H9 (cell line): Measurements from ENCODE around the gene C1QTNF3. TPM values are rescaled to one million over a fixed set of nuclear protein-coding genes. Genes with fewer than 3 reads are reported as not detected.

Experiments
- DNase-seq: peaks from one replicate; pipeline ENCODE4 v3.0.0-alpha.2; 2017
- H2AFZ ChIP-seq: one replicate; pipeline ENCODE4 v1.6.1; 2013; ENCODE audit warnings: mild to moderate bottlenecking, low read length, control low read depth, moderate library complexity
- H2AK5ac ChIP-seq: 2 replicates; pipeline ENCODE4 v1.6.1; 2013; ENCODE audit warnings: low read length, control low read depth, mixed read lengths; ENCODE audit not compliant: insufficient read length
- H2BK120ac ChIP-seq: one replicate; pipeline ENCODE4 v1.6.1; 2013; ENCODE audit warnings: low read depth, mild to moderate bottlenecking, low read length, control low read depth, inconsistent platforms; ENCODE audit not compliant: poor library complexity, severe bottlenecking
- H2BK12ac ChIP-seq: 2 replicates; pipeline ENCODE4 v1.6.1; 2013; ENCODE audit warnings: low read length, control low read depth, mixed read lengths, low read depth; ENCODE audit not compliant: insufficient read length
- H2BK15ac ChIP-seq: 2 replicates; pipeline ENCODE4 v1.6.1; 2013; ENCODE audit warnings: low read depth, low read length, control low read depth
- H2BK20ac ChIP-seq: one replicate; pipeline ENCODE4 v1.6.1; 2013; ENCODE audit warnings: low read depth, mild to moderate bottlenecking, low read length, control low read depth, inconsistent platforms; ENCODE audit not compliant: poor library complexity, severe bottlenecking
- H2BK5ac ChIP-seq: 2 replicates; pipeline ENCODE4 v1.6.1; 2013; ENCODE audit warnings: low read length, control low read depth, mixed read lengths; ENCODE audit not compliant: insufficient read length
- H3K14ac ChIP-seq: 2 replicates; pipeline ENCODE4 v1.6.1; 2013; ENCODE audit warnings: low read length, control low read depth; ENCODE audit not compliant: insufficient read depth
- H3K18ac ChIP-seq: 2 replicates; pipeline ENCODE4 v1.6.1; 2013; ENCODE audit warnings: low read depth, mild to moderate bottlenecking, mixed read lengths, low read length, control low read depth; ENCODE audit not compliant: insufficient read length
- H3K23ac ChIP-seq: 2 replicates; pipeline ENCODE4 v1.6.1; 2013; ENCODE audit warnings: low read length, control low read depth, mixed read lengths, low read depth; ENCODE audit not compliant: insufficient read length
- H3K23me2 ChIP-seq: 2 replicates; pipeline ENCODE4 v1.6.1; 2013; ENCODE audit warnings: low read depth, mild to moderate bottlenecking, mixed read lengths, low read length, control low read depth; ENCODE audit not compliant: insufficient read length, poor library complexity, severe bottlenecking
- H3K27ac ChIP-seq: 2 replicates; pipeline ENCODE4 v1.5.1; 2013; ENCODE audit warnings: low read length, control low read depth, mixed read lengths, low read depth; ENCODE audit not compliant: insufficient read length
- H3K27me3 ChIP-seq: 2 replicates; pipeline ENCODE4 v1.6.1; 2013; ENCODE audit warnings: low read length, control low read depth, inconsistent platforms; ENCODE audit not compliant: insufficient read depth
- H3K4ac ChIP-seq: 2 replicates; pipeline ENCODE4 v1.6.1; 2013; ENCODE audit warnings: low read depth, mild to moderate bottlenecking, control low read depth, inconsistent platforms, low read length, moderate library complexity
- H3K4me1 ChIP-seq: 2 replicates; pipeline ENCODE4 v1.6.1; 2013; ENCODE audit warnings: low read length, control low read depth, inconsistent platforms; ENCODE audit not compliant: insufficient read depth
- H3K4me2 ChIP-seq: 2 replicates; pipeline ENCODE4 v1.6.1; 2013; ENCODE audit warnings: low read length, control low read depth, mixed read lengths; ENCODE audit not compliant: insufficient read length, insufficient read depth
- H3K56ac ChIP-seq: 2 replicates; pipeline ENCODE4 v1.6.1; 2013; ENCODE audit warnings: low read depth, mild to moderate bottlenecking, mixed read lengths, low read length, control low read depth; ENCODE audit not compliant: insufficient read length
- H3K79me1 ChIP-seq: 2 replicates; pipeline ENCODE4 v1.6.1; 2013; ENCODE audit warnings: low read depth, mild to moderate bottlenecking, moderate library complexity, low read length, control low read depth, inconsistent platforms; ENCODE audit not compliant: insufficient read depth, poor library complexity, severe bottlenecking
- H3K79me2 ChIP-seq: 2 replicates; pipeline ENCODE4 v1.6.1; 2013; ENCODE audit warnings: low read length, control low read depth, inconsistent platforms; ENCODE audit not compliant: insufficient read depth
- H3K9ac ChIP-seq: 2 replicates; pipeline ENCODE4 v1.6.1; 2013; ENCODE audit warnings: low read length, control low read depth, mixed read lengths; ENCODE audit not compliant: insufficient read length; ENCODE audit errors: extremely low read depth
- H3K9me3 ChIP-seq: one replicate; pipeline ENCODE4 v1.6.1; 2013; ENCODE audit warnings: low read depth, low read length, inconsistent platforms; ENCODE audit not compliant: control insufficient read depth
- H3T11ph ChIP-seq: one replicate; pipeline ENCODE4 v1.6.1; 2013; ENCODE audit warnings: mild to moderate bottlenecking, low read length, control low read depth, inconsistent platforms
- H4K20me1 ChIP-seq: one replicate; pipeline ENCODE4 v1.6.1; 2013; ENCODE audit not compliant: control insufficient read depth, insufficient read length, insufficient read depth
- H4K5ac ChIP-seq: 2 replicates; pipeline ENCODE4 v1.6.1; 2013; ENCODE audit warnings: low read depth, mild to moderate bottlenecking, mixed read lengths, low read length, control low read depth; ENCODE audit not compliant: insufficient read length
- H4K8ac ChIP-seq: replicated peaks from 2 replicates; pipeline ENCODE4 v1.6.1; 2013; ENCODE audit warnings: low read length, control low read depth, mixed read lengths, low read depth; ENCODE audit not compliant: insufficient read length
- H4K91ac ChIP-seq: 2 replicates; pipeline ENCODE4 v1.6.1; 2013; ENCODE audit warnings: low read depth, mild to moderate bottlenecking, moderate library complexity, mixed read lengths, low read length, control low read depth; ENCODE audit not compliant: insufficient read length
- H3K27ac Mint-ChIP-seq, 3 experiments: 2 replicates in 2 of 3; 3 replicates in 1 of 3; pipeline ENCODE4 v1.8.0; 2020 to 2021; ENCODE audit warnings: mixed read lengths in 3 of 3, mild to moderate bottlenecking in 1 of 3, moderate library complexity in 1 of 3
- H3K27me3 Mint-ChIP-seq: 2 replicates; pipeline ENCODE4 v1.8.0; 2021; ENCODE audit warnings: low read depth, mild to moderate bottlenecking, moderate library complexity, mixed read lengths
- H3K36me3 Mint-ChIP-seq, 3 experiments: 2 replicates in 2 of 3; 3 replicates in 1 of 3; pipeline ENCODE4 v1.8.0; 2020 to 2021; ENCODE audit warnings: low read depth in 3 of 3, mixed read lengths in 3 of 3; ENCODE audit not compliant: insufficient read depth in 1 of 3
- H3K4me1 Mint-ChIP-seq, 2 experiments: 2 replicates each; pipeline ENCODE4 v1.8.0; 2020; ENCODE audit warnings: mixed read lengths in 2 of 2
- H3K4me3 Mint-ChIP-seq, 2 experiments: 2 replicates in 1 of 2; 3 replicates in 1 of 2; pipeline ENCODE4 v1.8.0; 2020 to 2021; ENCODE audit warnings: mild to moderate bottlenecking in 2 of 2, mixed read lengths in 2 of 2, moderate library complexity in 1 of 2
- H3K9me3 Mint-ChIP-seq, 2 experiments: 2 replicates in 1 of 2; 3 replicates in 1 of 2; pipeline ENCODE4 v1.8.0; 2020; ENCODE audit warnings: mild to moderate bottlenecking in 2 of 2, mixed read lengths in 2 of 2, moderate library complexity in 1 of 2
- WGBS: extraction: QIAGEN DNeasy Blood & Tissue Kit; methylation state at CpG from one replicate; pipeline ENCODE4 v1.1.7; 2013; ENCODE audit warnings: missing lambda C conversion rate, low lambda C conversion rate, mixed read lengths; ENCODE audit not compliant: insufficient read length; ENCODE audit errors: extremely low coverage; 5-methylcytosine and 5-hydroxymethylcytosine counted together
- total RNA-seq: library from RNA; stranded (reverse); gene quantifications from 2 replicates; pipeline ENCODE4 v1.2.1, GENCODE V29; 2021
- TF ChIP-seq, protein P1 (sequence below): fragments of 200-600 bp; sonication (generic); conservative IDR thresholded peaks from 3 replicates; pipeline ENCODE4 v1.8.0; 2021; ENCODE audit warnings: antibody characterized with exemption, mild to moderate bottlenecking

The C1QTNF3 gene
- total RNA-seq, 1 experiment from 2014 or later = 1.1 TPM

GRCh38 chr5:34016750-34017149 is 26.3 kb downstream of the C1QTNF3 start:
- Histone ChIP-seq H3K27me3 (no peaks in the 10 kb centered on the region), H2BK20ac (no peak overlapping the region), H3K23ac (no peak overlapping the region), H3K56ac (no peak overlapping the region), H4K5ac (no peak overlapping the region), H2BK15ac (no peak overlapping the region), H3K27ac (no peak overlapping the region), H2AK5ac (no peak overlapping the region), H3K79me2 (no peaks in the 10 kb centered on the region), H2BK120ac (no peak overlapping the region), H3K79me1 (no peaks in the 10 kb centered on the region), H2BK12ac (no peak overlapping the region), H3K14ac (no peak overlapping the region), H3K23me2 (no peaks in the 10 kb centered on the region), H4K20me1 (no peaks in the 10 kb centered on the region), H3K9me3 (no peaks in the 10 kb centered on the region), H4K91ac (no peak overlapping the region), H3K4me1 (no peaks in the 10 kb centered on the region), H4K8ac (no peak overlapping the region), H3T11ph (no peak overlapping the region), H2AFZ (no peak overlapping the region), H3K18ac (no peak overlapping the region), H3K4me2 (no peak overlapping the region), H3K9ac (no peak overlapping the region), H3K4ac (no peak overlapping the region), H2BK5ac (no peak overlapping the region)
- WGBS = no CpG with 5 or more reads among the region's 2 CpGs
- DNase-seq = no peak
- Mint-ChIP-seq H3K36me3 (no peaks in the 10 kb centered on the region; a peak in 1 of 7 replicates), H3K27ac (no peak overlapping the region), H3K9me3 (no peaks in the 10 kb centered on the region), H3K27me3 (no peaks in the 10 kb centered on the region), H3K4me3 (no peak overlapping the region), H3K4me1 (peaks cover 5 to 13% of the 10 kb centered on the region in 2 experiments; a peak in 3 of 4 replicates)
- TF ChIP-seq, protein P1, sequence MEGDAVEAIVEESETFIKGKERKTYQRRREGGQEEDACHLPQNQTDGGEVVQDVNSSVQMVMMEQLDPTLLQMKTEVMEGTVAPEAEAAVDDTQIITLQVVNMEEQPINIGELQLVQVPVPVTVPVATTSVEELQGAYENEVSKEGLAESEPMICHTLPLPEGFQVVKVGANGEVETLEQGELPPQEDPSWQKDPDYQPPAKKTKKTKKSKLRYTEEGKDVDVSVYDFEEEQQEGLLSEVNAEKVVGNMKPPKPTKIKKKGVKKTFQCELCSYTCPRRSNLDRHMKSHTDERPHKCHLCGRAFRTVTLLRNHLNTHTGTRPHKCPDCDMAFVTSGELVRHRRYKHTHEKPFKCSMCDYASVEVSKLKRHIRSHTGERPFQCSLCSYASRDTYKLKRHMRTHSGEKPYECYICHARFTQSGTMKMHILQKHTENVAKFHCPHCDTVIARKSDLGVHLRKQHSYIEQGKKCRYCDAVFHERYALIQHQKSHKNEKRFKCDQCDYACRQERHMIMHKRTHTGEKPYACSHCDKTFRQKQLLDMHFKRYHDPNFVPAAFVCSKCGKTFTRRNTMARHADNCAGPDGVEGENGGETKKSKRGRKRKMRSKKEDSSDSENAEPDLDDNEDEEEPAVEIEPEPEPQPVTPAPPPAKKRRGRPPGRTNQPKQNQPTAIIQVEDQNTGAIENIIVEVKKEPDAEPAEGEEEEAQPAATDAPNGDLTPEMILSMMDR = no peak
